B cell (primary cell): ENCODE measurements around the gene WDFY4. TPM values are rescaled to one million over a fixed set of nuclear protein-coding genes. Genes with fewer than 3 reads are reported as not detected.

ENCODE experiments used
- ATAC-seq: fragments of 200-7000 bp; cut with Tn5 transposase; one replicate; pipeline ENCODE4 v1.10.0; 2021; ENCODE audit warnings: low read depth, mild to moderate bottlenecking, moderate number of reproducible peaks, moderate library complexity
- CTCF ChIA-PET: fragments of 350-600 bp; sonication (Branson Sonifier 250); formaldehyde crosslinking; loops from one replicate; lab custom pipeline; 2021; ENCODE audit warnings: antibody characterized with exemption, inconsistent platforms; lab: Charles Lee
- POLR2A ChIA-PET: fragments of 350-600 bp; sonication (Branson Sonifier 250); formaldehyde crosslinking; loops from one replicate; lab custom pipeline; 2021; ENCODE audit warnings: antibody characterized with exemption; lab: Charles Lee
- DNase-seq: peaks from one replicate; pipeline ENCODE4 v3.0.0; 2013
- H2AFZ ChIP-seq: 2 replicates; pipeline ENCODE4 v1.6.1; 2012; ENCODE audit warnings: mild to moderate bottlenecking, low read depth, low read length; ENCODE audit not compliant: insufficient read depth, poor library complexity, severe bottlenecking
- H3K27ac ChIP-seq, 2 donors: 1 replicate in 1 of 2; 2 replicates in 1 of 2; pipeline ENCODE4 v1.5.1; 2012 to 2013; ENCODE audit warnings: low read length in 2 of 2, mild to moderate bottlenecking in 2 of 2, moderate library complexity in 1 of 2
- H3K27me3 ChIP-seq, 4 experiments: fragments of 200-600 bp in 1 of 4; sonication (generic) in 1 of 4; replicated peaks in 1 of 4; 1 replicate in 2 of 4; 2 replicates in 2 of 4; pipeline versions ENCODE4 v1.6.1 to v1.7.0; 2013 to 2016; ENCODE audit warnings: low read length in 3 of 4, mild to moderate bottlenecking in 2 of 4, mixed read lengths in 1 of 4, moderate library complexity in 1 of 4; ENCODE audit not compliant: insufficient read depth in 4 of 4, control insufficient read depth in 3 of 4; ENCODE audit errors: control extremely low read depth in 1 of 4
- H3K36me3 ChIP-seq, 2 experiments: replicated peaks in 1 of 2; 1 replicate in 1 of 2; 2 replicates in 1 of 2; pipeline versions ENCODE4 v1.6.1 to v1.7.1; 2013; ENCODE audit warnings: low read length in 1 of 2; ENCODE audit not compliant: insufficient read depth in 2 of 2, control insufficient read depth in 1 of 2; ENCODE audit errors: control extremely low read depth in 1 of 2, extremely low read depth in 1 of 2
- H3K4me1 ChIP-seq, 2 donors: fragments of 200-600 bp in 1 of 2; sonication (generic) in 1 of 2; 1 replicate in 1 of 2; 2 replicates in 1 of 2; pipeline versions ENCODE4 v1.5.1 to v1.6.1; 2013 to 2017; ENCODE audit warnings: low read length in 2 of 2; ENCODE audit not compliant: control insufficient read depth in 2 of 2, insufficient read depth in 2 of 2
- H3K4me2 ChIP-seq: replicated peaks from 2 replicates; pipeline ENCODE3; 2012; ENCODE audit warnings: mild to moderate bottlenecking, low read depth, low read length; ENCODE audit not compliant: poor library complexity, severe bottlenecking
- H3K4me3 ChIP-seq, 5 experiments: fragments of 200-600 bp in 1 of 5; sonication (generic) in 1 of 5; 1 replicate in 3 of 5; 2 replicates in 2 of 5; pipeline versions ENCODE4 v1.5.1 to v1.7.0; 2011 to 2016; ENCODE audit warnings: low read length in 4 of 5, mild to moderate bottlenecking in 4 of 5, low read depth in 2 of 5, control low read depth in 1 of 5, moderate library complexity in 1 of 5; ENCODE audit not compliant: insufficient read depth in 1 of 5; ENCODE audit errors: control extremely low read depth in 1 of 5, extremely low read depth in 1 of 5
- H3K79me2 ChIP-seq: fragments of 200-600 bp; sonication (generic); one replicate; pipeline ENCODE4 v1.6.0; 2016; ENCODE audit warnings: low read length; ENCODE audit not compliant: control insufficient read depth, insufficient read depth
- H3K9ac ChIP-seq: fragments of 200-600 bp; sonication (generic); 2 replicates; pipeline ENCODE4 v1.6.1; 2017; ENCODE audit warnings: mild to moderate bottlenecking, low read length, moderate library complexity
- H3K9me3 ChIP-seq, 3 donors: one replicate each; pipeline versions ENCODE4 v1.6.1 to v1.7.1; 2013; ENCODE audit warnings: low read length in 2 of 3; ENCODE audit not compliant: control insufficient read depth in 2 of 3, insufficient read depth in 1 of 3; ENCODE audit errors: control extremely low read depth in 1 of 3
- H4K20me1 ChIP-seq: 2 replicates; pipeline ENCODE4 v1.6.0; 2012; ENCODE audit warnings: mild to moderate bottlenecking, low read length; ENCODE audit not compliant: insufficient read depth, control insufficient read depth, poor library complexity, severe bottlenecking
- H3K27ac Mint-ChIP-seq: one replicate; pipeline ENCODE4 v1.8.0; 2021; ENCODE audit warnings: mixed read lengths
- H3K27me3 Mint-ChIP-seq: one replicate; pipeline ENCODE4 v1.8.0; 2021; ENCODE audit warnings: mixed read lengths
- H3K4me1 Mint-ChIP-seq: one replicate; pipeline ENCODE4 v1.8.0; 2021; ENCODE audit warnings: mixed read lengths
- H3K4me3 Mint-ChIP-seq: one replicate; pipeline ENCODE4 v1.8.0; 2021; ENCODE audit warnings: mixed read lengths
- H3K9me3 Mint-ChIP-seq: one replicate; pipeline ENCODE4 v1.8.0; 2022; ENCODE audit warnings: mixed read lengths; ENCODE audit not compliant: insufficient read depth
- EZH2 ChIP-seq: IDR thresholded peaks from 2 replicates; pipeline ENCODE4 v1.6.1; 2012; ENCODE audit warnings: borderline replicate concordance, low read depth, mild to moderate bottlenecking, moderate library complexity, low read length; ENCODE audit not compliant: insufficient read depth, poor library complexity, severe bottlenecking
- WGBS: methylation state at CpG from one replicate; pipeline ENCODE4 v1.1.5; 2013; ENCODE audit warnings: missing lambda C conversion rate; ENCODE audit not compliant: insufficient coverage; 5-methylcytosine and 5-hydroxymethylcytosine counted together
- intact Hi-C: fragments of 100-400 bp; cut with micrococcal nuclease; formaldehyde crosslinking; loops from one replicate; pipeline ENCODE4 v1.10.0; 2022
- polyA plus RNA-seq: library from polyadenylated mRNA; depleted of rRNA; stranded (reverse); fragments of >200 nt; gene quantifications from 2 replicates; pipeline ENCODE4 v1.2.3, GENCODE V29; 2012
- total RNA-seq, 2 donors: library from RNA; stranded (reverse); fragments of 120-200 nt in 1 of 2; gene quantifications; 1 replicate in 1 of 2; 2 replicates in 1 of 2; pipeline versions ENCODE4 v1.2.3 to v1.2.4, GENCODE V29; 2013 to 2022
- TF ChIP-seq, protein P1 (sequence below): fragments of 200-600 bp; IDR thresholded peaks from one replicate; pipeline ENCODE4 v1.8.0; 2022; ENCODE audit warnings: antibody characterized with exemption, mild to moderate bottlenecking

WDFY4 gene
- total and polyA plus RNA-seq, 2 donors (not counting 1 experiment from before 2014, with no cell fraction given): 262 to 560 TPM

GRCh38 chr10:48774416-48775205, 89.9 kb downstream of the WDFY4 start:
- ChIA-PET CTCF (interaction anchor here (0.9 kb wide), 1 partner anchor 117 kb away, joined by 3 read pairs; no protein-coding TSS in a partner anchor), POLR2A (no interaction called here)
- H4K20me1 ChIP-seq: peaks cover 92% of the 10 kb centered on the region
- Mint-ChIP-seq H3K4me1 (peaks cover 11% of the 10 kb centered on the region), H3K27ac (peak overlapping the region; percentile 70), H3K4me3 (no peak overlapping the region), H3K27me3 (no peaks in the 10 kb centered on the region), H3K9me3 (peaks cover 2% of the 10 kb centered on the region)
- no peak overlapping the region for H3K4me2 ChIP-seq
- H3K36me3 ChIP-seq: peaks cover 2 to 92% of the 10 kb centered on the region in 2 experiments
- TF ChIP-seq, protein P1, sequence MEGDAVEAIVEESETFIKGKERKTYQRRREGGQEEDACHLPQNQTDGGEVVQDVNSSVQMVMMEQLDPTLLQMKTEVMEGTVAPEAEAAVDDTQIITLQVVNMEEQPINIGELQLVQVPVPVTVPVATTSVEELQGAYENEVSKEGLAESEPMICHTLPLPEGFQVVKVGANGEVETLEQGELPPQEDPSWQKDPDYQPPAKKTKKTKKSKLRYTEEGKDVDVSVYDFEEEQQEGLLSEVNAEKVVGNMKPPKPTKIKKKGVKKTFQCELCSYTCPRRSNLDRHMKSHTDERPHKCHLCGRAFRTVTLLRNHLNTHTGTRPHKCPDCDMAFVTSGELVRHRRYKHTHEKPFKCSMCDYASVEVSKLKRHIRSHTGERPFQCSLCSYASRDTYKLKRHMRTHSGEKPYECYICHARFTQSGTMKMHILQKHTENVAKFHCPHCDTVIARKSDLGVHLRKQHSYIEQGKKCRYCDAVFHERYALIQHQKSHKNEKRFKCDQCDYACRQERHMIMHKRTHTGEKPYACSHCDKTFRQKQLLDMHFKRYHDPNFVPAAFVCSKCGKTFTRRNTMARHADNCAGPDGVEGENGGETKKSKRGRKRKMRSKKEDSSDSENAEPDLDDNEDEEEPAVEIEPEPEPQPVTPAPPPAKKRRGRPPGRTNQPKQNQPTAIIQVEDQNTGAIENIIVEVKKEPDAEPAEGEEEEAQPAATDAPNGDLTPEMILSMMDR: no peak
- no peak for TF ChIP-seq EZH2
- DNase-seq: no peak
- H3K27me3 ChIP-seq: no peaks in the 10 kb centered on the region
- 92% methylated on average over 12 of the region's 12 CpGs for WGBS
- H3K9me3 ChIP-seq: peaks cover 0 to 6% (median 3%) of the 10 kb centered on the region in 3 donors
- no peak overlapping the region for H3K27ac ChIP-seq
- no peaks in the 10 kb centered on the region for H3K4me1 ChIP-seq
- no peak overlapping the region for H2AFZ ChIP-seq
- intact Hi-C loops: no loop called here
- ATAC-seq: no peak
- no peak overlapping the region for H3K9ac ChIP-seq
- H3K79me2 ChIP-seq: peaks cover 73% of the 10 kb centered on the region
- no peak overlapping the region for H3K4me3 ChIP-seq

DNA sequence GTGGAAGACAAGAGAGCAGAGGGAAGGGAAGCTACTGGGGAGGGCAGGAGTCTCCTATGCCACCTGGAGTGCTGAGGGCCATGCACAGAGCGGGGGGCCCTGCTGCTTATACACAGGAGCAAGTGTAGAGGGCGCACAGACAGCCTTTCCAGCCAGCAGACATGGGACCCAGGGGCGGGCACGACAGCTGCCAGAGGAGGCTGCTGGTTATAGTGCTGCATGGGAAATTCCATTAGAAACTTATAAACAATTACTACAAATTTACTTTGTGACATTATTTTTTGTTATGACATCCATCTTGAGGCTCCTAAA, 90.5 kb downstream of the WDFY4 start:
- CTCF ChIA-PET: no interaction called here

More for the DNA sequence above, 90.5 kb downstream of the WDFY4 start:
- no peaks in the 10 kb centered on the region for H3K27me3 ChIP-seq
- no peak overlapping the region for H3K9ac ChIP-seq
- no peak overlapping the region for H3K4me3 ChIP-seq
- DNase-seq (no peak), ATAC-seq (no peak)
- H4K20me1 ChIP-seq: peaks cover 92% of the 10 kb centered on the region
- no peak overlapping the region for H2AFZ ChIP-seq
- H3K27ac ChIP-seq: no peak overlapping the region
- H3K4me3 Mint-ChIP-seq: no peak overlapping the region
- H3K79me2 ChIP-seq: peaks cover 72% of the 10 kb centered on the region
- peaks cover 2% of the 10 kb centered on the region for H3K9me3 Mint-ChIP-seq
- no peaks in the 10 kb centered on the region for H3K27me3 Mint-ChIP-seq
- intact Hi-C loops: no loop called here
- no peaks in the 10 kb centered on the region for H3K4me1 ChIP-seq
- 100% methylated on average over 2 of the region's 4 CpGs for WGBS
- H3K9me3 ChIP-seq: peaks cover 0 to 6% (median 3%) of the 10 kb centered on the region in 3 donors
- H3K27ac Mint-ChIP-seq: peak overlapping the region; percentile 70
- H3K4me2 ChIP-seq: no peak overlapping the region
- no peak for TF ChIP-seq EZH2
- TF ChIP-seq, protein P1: no peak
- POLR2A ChIA-PET: no interaction called here
- peaks cover 2 to 93% of the 10 kb centered on the region in 2 experiments for H3K36me3 ChIP-seq
- peaks cover 11% of the 10 kb centered on the region for H3K4me1 Mint-ChIP-seq
